ACHN (cell line): Measurements from ENCODE around the gene HOXB13.

Experiments used
- DNase-seq: peaks from one replicate; pipeline ENCODE4 v3.0.0-alpha.2; 2015
- in situ Hi-C: cut with HindIII; loops from 2 replicates; pipeline ENCODE4 v1.10.0; 2017; ENCODE audit warnings: low sequenced_read_pairs, low pct_ligation_motif_present, low pct_unique_long_range_greater_than_20kb

HOXB13 gene

DNA sequence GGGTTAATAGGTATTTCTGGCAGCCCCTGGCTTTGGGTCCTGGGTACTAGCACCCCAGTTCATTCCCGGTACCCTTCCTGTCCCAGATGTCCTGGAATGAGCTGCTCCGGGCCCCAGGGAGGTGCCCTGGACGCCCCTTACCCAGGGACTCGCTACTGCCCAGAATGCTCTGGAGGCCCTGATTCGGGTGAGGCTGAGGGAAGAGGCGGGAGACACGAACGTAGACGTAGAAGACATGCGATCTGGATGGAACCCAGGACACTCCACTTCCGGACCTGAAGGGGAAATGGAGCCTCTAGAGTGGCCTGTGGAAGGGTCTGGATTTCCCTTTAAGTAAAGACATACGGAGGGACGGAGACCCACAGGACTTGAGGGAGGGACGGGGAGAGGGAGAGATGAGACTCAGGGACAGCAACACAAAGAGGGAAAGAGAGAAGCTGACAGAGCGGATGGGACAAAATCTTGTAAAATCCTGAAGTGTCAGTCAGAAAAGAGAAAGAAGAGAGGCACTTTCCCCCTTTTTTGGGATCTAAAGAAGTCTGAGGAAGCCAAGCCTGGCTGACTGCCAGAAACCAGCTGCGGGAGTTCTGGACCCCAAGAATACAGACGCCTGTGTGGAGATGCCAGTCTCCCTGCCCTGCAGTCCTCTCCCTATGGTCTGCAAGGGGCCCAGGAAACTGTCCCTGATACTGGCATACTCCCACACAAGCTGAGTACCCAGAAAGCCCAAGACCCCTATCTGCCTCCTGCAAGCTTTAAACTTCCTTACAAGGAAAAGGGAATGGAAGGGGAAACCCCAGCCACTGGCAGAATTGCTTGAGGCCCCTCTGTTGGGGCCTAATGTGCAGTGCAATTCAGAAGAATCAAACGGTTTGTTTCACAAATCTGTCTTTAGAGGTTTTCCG lies 1.0 kb upstream of the HOXB13 start:
- in situ Hi-C loops, result no loop called here
- DNase-seq, result peak; percentile 46

- no peak for DNase-seq
- in situ Hi-C loops, result no loop called here
Observed at GRCh38 chr17:48727415-48728175, 955 bp downstream of the HOXB13 start.

DNA sequence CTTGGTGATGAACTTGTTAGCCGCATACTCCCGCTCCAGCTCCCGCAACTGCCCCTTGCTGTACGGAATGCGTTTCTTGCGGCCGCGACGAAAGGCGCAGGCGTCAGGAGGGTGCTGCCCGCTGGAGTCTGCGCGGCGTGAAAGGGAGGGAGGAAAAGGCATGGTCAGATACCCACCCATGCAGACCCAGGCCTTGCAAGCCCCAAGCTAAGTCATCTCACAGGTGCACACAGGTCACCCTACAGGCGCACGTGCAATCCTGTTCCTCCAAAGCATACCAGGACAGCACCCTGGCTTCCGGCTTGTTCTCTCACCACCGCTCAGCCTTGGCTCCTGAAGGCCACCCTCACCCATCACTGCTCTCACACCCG lies 1.6 kb downstream of the HOXB13 start:
- in situ Hi-C loops, result no loop called here
- no peak for DNase-seq

GRCh38 chr17:48726114-48726915 lies 2.2 kb downstream of the HOXB13 start:
- no peak for DNase-seq
- in situ Hi-C loops, result no loop called here

DNA sequence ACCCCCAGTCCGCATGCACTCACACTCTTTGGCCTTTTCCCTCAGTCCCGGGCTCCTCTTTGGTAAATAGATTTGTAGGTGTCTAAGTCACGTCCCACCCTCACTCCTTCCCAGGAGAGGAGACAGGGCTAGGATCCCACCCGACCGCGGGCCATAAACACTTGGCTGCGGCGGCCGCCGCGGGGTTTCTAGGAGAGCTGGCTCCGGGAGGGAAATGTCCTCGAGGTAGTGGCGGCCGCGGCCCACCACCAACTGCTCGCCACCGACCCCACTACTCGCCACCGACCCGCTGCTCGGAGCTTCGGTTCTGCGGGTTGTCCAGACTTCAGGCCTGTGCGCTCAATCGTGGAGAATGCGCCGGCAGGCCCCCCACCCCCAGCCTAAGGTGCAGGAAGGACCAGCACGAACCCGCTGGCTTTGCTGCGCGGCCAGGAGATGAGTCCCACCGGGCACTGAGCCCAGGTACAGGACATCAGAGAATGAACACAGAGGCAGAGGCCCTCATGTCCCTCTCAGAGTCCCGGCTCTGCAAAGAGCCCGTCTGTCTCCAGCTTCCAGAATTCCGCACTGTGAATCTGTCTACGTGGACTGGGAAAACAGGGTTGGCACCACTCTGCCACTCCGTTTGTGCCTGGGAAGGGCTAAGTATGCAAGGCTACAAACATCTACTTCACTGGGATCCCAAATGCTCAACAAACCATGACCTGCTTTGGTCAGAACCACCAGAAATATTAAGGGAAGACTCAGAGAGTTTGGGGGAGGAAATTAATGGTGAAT lies 3.1 kb downstream of the HOXB13 start:
- no peak for DNase-seq
- in situ Hi-C loops, result no loop called here

GRCh38 chr17:48725004-48725287 lies 3.6 kb downstream of the HOXB13 start:
- DNase-seq, result no peak
- in situ Hi-C loops, result no loop called here

- peak; percentile 79 for DNase-seq
- in situ Hi-C loops, result no loop called here
Observed at GRCh38 chr17:48724251-48725003, 4.1 kb downstream of the HOXB13 start.

DNA sequence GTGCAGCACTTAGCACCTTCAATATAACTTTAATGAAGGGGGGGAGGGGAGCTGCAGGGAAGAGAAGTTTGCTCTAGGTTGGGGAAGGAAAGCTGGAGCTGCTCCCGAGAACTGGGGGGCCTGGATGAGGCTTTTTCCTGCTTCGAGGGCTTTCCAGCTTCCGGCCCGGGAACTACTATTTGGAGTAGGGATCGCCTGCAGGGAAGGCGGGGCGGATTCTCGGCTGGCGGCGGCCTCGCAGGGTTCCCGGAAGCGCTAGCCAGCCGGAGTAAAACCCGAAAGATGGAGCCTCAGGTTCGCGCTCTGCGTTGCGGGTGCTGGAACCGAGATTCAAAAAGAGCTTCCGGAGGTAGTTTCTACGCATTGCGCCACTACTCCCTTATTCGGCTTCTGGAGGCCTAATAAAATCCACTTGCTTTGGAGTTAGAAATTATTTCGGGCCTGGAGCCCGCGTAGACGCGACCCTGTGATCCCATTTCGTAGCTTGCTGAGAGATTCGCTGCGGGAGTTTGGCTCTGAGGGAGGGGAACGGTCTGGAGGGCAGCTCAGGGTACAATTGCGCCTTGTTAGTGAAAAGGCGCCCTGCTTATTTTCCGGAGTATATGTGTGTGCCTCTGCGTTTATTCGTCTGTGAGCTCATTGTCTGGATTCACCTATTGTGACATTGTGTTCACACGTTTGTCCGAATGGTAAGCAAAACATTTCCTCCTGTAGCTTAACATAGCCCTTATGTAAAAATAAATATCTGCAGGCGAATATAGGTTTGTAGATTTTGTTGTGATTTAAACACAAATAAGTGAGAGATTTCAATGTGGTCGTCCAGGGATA lies 4.9 kb downstream of the HOXB13 start:
- in situ Hi-C loops, result no loop called here
- no peak for DNase-seq

GRCh38 chr17:48722915-48723422 lies 5.6 kb downstream of the HOXB13 start, which contains the start of gene PRAC2:
Gene PRAC2, plus strand, starts transcription at chr17:48723185. Its CDS starts 1,226 bp downstream, at chr17:48724411.
- DNase-seq, result no peak

GRCh38 chr17:48722201-48722907 lies 6.2 kb downstream of the HOXB13 start, which contains the start of gene PRAC1:
Gene PRAC1, minus strand, starts transcription at chr17:48722518. Its CDS starts 126 bp downstream, at chr17:48722392.
- in situ Hi-C loops, result no loop called here
- no peak for DNase-seq

More at GRCh38 chr17:48722915-48723422, 5.6 kb downstream of the HOXB13 start, which contains the start of gene PRAC2:
- in situ Hi-C loops, result no loop called here

DNA sequence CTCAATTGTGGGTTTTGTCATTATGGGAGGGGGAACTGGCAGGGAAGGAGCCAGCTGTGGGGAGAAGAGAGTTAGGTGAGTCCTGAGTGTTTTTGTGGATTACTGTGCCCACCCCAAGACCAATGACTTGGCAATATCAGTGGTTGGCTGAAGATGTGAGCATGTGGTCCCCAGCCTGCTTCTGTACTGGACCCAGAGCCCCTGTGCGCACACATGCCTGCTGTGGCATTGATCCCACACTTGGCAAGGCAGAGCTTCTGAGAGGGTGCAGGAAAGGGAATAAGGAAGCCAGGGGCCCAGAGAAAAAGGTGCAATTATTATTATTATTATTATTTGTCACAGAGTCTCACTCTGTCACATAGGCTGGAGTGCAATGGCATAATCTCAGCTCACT lies 7.5 kb downstream of the HOXB13 start:
- in situ Hi-C loops, result no loop called here
- no peak for DNase-seq

GRCh38 chr17:48720266-48721008 lies 8.1 kb downstream of the HOXB13 start:
- in situ Hi-C loops, result no loop called here
- no peak for DNase-seq

GRCh38 chr17:48719642-48720265 lies 8.8 kb downstream of the HOXB13 start:
- DNase-seq, result no peak
- in situ Hi-C loops, result no loop called here

DNA sequence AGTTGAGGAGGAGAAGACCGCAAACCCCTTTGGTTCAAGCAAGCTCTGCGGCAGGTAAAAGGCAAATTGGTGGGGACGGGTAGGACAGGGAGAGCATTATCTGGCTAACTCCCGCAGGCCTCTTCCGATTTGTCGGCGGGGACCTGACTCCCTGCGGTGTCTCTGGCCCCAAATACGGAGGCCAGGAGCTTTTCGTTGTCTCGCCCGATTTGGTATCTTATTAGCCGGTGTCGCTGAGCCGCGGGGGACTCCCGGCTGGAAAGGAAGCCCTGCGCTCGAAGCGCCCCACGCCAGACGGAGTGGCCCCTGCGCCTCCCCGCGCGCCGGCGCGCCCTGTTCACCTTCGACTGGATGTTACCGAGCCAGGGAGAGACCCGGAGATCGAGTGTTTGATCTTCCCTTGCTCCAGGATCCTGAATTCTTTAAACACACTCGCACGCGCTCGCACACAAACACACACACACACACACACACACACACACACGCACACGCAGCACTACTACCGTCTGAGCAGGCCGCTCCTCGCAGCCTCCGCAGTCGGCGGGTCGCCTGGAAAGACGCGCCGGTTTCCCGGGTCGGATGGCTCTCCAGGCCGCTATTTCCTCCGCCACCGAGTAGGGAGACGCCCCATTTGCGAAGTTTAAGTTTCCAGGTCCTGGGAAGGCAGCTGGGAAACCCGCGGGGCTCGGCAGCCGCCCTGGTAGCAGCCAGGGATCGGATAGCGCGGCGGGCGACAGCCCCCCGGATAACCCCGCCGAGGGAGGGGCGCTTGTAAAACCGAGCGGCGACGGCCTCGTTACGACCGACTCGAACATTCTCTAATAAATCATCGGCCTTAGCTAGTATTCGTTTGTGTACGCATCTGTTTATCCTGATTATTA lies 9.5 kb downstream of the HOXB13 start:
- no peak for DNase-seq
- in situ Hi-C loops, result no loop called here
